ENCODE results near the gene PHLDB2.

DNA sequence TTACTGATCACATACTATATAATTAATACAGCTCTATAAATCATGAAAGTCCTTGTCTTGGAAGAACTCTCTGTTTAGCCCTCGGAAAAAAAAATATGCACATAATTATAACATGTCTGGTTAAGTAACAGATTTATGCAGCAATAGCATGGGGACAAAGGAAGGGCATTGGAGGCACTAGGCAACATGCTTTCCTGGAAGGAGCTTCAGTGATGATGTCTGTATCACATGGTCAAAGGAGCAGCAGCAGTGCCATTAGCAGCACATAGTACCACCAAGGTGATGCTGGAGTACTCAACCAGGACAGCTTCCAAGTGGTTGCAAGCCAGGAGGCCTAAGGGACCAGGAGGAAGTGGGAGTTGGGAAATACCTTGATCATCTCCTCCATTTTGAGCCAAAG lies 36.3 kb upstream of the PHLDB2 start:
- TF ChIP-seq, protein P1, sequence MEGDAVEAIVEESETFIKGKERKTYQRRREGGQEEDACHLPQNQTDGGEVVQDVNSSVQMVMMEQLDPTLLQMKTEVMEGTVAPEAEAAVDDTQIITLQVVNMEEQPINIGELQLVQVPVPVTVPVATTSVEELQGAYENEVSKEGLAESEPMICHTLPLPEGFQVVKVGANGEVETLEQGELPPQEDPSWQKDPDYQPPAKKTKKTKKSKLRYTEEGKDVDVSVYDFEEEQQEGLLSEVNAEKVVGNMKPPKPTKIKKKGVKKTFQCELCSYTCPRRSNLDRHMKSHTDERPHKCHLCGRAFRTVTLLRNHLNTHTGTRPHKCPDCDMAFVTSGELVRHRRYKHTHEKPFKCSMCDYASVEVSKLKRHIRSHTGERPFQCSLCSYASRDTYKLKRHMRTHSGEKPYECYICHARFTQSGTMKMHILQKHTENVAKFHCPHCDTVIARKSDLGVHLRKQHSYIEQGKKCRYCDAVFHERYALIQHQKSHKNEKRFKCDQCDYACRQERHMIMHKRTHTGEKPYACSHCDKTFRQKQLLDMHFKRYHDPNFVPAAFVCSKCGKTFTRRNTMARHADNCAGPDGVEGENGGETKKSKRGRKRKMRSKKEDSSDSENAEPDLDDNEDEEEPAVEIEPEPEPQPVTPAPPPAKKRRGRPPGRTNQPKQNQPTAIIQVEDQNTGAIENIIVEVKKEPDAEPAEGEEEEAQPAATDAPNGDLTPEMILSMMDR (conservative IDR thresholded peaks at IDR 0.05 in 1 of 2, IDR thresholded peaks at IDR 0.05 in 1 of 2; ENCODE audit: low read depth in 1 of 2, low read length in 2 of 2) = no peak
- no peak for TF ChIP-seq EZH2 (IDR thresholded peaks at IDR 0.05; ENCODE audit: low read length, missing control alignments)
